Stimulated activated CD4-positive, alpha-beta T cell treated with anti-CD3 and anti-CD28 coated beads, Interleukin-15, amount 100 ng/mL, for 48 hours (primary cell): ENCODE results near the gene RASSF5.
"Not testable (repeated sequence)": the region's sequence is repeated elsewhere in the genome, so short reads cannot be mapped to it uniquely, and the experiment has no call there.

Experiments used
- DNase-seq, 2 donors: peaks; one replicate each; pipeline ENCODE4 v3.0.0-alpha.2; 2020; ENCODE audit warnings: low read depth in 2 of 2

Gene RASSF5

DNA sequence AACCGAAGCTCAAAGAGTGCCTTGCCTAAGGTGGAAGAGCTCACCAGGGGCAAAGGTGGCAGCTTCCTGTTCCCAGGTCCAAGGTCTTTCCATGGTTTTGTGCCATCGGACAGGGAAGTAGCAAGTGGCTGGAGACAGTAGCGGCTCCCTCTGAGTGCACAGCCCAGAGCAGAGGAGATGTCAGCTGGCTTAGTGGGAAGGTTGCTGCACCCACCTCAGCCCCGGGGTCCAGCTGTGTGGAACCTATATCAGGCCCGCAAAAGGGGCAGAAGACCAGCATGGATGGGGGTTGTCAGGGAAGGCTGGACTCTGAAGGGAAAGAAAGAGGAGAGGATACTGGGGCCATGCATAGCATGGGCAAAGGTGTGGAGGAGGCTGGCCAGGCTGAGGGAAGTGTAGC is 30.2 kb upstream of the RASSF5 start:
- no peak for DNase-seq

DNA sequence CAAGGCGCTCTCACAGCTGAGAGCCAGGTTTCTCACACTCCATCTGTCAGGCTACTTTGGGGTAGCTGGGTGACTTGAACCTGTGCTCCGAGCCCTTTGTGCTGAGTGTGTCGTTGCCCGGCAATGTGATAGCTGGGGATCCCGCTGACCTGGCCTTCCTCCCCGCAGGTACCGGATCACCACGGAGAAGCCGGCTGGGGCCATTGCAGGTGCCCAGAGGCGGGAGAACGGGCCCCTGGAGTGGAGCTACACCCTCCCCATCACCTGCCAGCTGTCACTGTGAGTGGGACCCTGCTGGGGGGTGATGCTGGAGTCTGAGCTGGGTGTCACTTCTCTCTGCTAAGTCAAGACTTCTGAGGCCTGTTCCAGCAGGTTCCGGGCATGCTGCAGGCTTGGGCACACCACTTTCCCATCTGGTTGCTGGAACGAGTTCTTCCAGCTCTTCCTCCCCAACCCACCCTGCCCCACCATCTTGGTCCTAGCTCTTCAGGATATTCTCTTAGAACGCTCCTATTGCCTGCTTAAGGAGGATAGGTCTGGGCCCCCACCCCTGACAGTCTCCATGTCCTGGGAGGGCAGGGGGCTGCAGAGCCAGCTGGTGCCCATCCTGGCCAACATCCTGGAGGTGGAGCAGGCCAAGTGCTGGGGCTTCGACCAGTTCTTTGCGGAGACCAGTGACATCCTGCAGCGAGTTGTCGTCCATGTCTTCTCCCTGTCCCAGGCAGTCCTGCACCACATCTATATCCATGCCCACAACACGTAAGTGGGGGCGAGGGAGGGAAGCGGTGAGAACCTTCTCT is 29.6 kb upstream of the RASSF5 start:
- no peak for DNase-seq

DNA sequence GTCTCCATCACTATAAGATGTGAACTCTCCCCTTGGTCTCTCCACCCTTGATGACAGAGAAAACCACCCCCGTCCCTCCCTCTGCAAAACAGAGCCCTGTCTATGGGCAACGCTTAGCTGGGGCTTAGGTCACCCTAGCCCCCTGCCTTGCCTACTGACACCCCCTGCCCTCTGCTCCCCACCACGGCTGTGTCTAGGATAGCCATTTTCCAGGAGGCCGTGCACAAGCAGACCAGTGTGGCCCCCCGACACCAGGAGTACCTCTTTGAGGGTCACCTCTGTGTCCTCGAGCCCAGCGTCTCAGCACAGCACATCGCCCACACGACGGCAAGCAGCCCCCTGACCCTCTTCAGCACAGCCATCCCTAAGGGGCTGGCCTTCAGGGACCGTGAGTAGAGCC is 28.6 kb upstream of the RASSF5 start:
- DNase-seq = no peak

DNA sequence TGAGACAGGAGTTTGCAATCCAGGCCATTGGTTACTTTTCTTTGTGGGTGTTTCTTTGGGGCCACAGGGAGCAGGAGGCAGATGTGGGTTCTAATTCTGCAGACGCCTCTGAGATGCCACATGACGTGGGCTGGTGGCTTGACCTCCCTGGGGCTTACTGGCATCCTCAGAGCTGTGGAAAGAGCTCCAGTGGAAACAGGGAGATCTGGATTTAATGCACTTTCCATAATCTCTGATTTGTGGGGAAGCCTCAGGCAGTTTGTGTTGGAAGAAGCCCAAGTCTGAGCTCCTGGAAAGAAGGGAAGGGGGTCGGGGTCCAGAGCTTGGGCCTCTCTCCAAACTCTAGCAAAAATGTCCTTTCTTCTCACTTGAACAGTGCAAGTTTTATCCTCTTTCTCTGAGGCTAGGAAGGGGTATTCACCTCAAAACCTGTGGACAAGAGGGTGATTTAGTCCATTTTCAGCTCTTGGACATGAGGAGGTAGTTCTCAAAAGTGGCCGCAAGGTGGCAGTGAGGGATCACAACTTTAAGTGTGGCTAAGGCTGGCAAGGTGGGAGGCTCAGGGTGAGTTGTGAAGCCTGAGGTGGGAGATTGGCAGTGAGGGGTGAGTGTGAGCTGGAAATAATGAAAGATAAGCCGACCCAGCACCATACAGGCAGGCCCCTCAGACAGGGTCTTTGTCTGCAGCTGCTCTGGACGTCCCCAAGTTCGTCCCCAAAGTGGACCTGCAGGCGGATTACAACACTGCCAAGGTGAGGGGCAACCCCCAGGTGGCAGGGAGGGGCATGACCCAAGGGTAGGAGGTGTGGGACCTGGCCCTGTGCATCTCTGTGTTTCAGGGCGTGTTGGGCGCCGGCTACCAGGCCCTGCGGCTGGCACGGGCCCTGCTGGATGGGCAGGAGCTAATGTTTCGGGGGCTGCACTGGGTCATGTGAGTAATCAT is 27.9 kb upstream of the RASSF5 start:
- peak; percentile 47 to 56 for DNase-seq

DNA sequence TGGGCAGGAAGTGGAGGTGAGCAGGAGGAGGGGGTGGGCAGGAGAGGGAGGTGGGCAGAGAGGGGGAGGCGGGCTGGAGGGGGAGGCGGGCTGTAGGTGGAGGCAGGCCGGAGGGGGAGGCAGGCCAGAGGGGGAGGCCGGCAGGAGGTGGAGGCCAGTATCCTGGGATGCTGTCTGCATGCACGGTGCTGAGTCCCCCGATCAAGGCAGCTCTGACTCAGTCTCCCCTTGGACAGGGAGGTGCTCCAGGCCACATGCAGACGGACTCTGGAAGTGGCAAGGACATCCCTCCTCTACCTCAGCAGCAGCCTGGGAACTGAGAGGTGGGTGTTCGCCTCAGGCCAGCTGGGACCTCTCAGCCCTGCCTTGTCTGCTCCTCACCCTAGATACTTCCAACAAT is 27.1 kb upstream of the RASSF5 start:
- no peak for DNase-seq

DNA sequence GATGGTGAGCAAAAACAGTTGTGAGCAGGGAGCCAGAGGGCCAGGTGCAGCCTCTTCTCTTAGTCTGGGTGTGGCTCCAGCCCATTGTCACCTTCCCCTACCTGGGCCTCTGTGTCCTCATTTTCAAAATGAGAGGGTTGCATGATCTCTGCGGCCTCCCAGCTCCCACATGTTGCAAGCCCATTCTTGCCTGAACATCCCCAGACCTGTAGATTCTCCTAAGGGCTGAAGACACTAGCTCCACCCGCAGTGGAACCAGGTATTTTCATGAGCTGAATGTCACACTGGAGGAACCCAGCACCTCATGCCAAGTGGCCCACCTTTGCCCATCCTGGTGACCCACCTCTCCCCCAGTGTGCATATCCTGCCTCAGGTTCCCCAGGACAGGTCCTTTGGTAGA is 24.7 kb upstream of the RASSF5 start:
- no peak for DNase-seq

DNA sequence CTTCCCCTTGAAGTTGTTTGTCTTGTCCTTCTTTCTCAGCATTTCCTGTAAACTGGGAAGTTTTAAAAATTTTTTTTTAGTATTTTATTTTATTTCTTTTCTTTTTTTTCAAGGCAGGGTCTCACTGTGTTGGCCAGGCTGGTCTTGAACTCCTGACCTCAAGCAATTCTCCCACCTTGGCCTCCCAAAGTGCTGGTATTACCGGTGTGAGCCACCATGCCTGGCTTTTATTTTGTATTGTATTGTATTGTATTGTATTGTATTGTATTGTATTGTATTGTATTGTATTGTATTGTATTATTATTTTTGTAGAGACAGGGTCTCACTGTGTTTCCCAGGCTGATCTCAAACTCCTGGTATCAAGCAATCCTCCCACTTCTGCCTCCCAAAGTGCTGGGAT is 23.5 kb upstream of the RASSF5 start:
- not testable (repeated sequence) for DNase-seq

DNA sequence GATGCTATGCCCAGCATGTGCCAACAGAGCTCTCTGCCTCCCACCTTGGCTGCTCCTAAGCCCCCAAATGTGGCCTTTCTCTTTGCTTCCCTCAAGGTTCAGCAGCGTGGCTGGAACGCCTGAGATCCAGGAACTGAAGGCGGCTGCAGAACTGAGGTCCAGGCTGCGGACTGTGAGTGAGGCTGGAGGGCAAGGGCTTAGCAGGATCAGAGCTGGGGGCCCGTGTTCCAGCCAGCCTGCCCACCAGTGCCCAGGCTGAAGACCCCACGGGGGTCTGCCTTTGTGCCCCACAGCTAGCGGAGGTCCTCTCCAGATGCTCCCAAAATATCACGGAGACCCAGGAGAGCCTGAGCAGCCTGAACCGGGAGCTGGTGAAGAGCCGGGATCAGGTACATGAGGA is 22.4 kb upstream of the RASSF5 start:
- DNase-seq = no peak

DNA sequence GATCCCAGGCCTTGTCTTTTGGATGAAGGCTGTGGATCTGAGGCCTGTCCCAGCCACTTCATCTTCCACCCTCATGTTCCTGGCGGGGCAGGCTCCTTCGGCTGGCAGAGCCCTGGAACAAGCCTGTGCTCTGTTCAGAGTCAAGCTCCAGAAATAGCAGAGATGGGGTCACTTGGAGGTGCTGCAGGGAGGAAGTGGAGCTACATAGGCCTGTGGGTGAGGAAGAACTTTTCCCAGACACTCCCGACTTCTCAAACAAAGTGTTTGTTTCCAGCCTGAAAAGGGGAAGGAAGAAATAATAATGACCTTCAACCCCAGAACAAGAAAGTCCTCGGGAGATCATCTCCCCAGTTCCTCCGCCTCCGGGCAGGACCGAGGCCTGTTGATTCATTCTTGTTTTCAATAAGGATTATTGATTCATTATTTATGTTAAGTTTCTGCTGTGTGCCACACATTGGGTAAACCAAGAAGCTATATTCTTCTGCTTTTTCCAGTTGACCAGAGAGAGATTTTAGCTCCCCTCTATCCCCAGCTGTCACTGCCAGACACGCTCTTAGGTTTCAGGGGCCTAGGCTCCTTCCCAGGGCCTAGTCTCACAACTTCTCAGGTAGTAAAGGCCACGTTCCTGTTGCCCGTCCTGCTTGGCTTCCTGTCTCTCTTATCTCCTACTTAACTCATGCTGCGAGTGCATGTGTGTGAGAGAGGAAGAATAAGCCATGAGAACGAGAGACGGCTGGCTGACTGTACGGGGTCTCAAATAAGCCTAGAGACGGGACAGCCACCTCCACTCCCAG is 20.1 kb upstream of the RASSF5 start:
- no peak for DNase-seq

DNA sequence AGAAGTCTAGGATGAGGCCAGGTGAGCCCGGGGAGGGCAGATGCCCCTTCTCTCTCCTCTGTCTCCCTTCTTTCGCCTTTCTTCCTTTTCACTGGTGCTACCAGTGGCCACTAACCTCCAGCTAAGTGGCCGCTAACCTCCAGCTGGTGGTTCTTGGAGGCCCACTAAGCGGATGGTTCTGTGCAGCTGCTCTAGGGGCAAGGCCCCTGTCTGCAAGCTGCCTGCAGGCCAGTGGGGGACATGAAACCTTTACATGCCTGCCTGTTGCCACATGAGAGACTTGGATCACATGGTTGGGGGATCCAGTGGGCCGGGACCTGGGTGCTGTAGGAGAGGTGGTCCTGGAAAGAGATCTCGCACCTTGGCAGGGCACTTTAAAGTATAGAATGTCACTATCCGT is 19.4 kb upstream of the RASSF5 start:
- DNase-seq = no peak

DNA sequence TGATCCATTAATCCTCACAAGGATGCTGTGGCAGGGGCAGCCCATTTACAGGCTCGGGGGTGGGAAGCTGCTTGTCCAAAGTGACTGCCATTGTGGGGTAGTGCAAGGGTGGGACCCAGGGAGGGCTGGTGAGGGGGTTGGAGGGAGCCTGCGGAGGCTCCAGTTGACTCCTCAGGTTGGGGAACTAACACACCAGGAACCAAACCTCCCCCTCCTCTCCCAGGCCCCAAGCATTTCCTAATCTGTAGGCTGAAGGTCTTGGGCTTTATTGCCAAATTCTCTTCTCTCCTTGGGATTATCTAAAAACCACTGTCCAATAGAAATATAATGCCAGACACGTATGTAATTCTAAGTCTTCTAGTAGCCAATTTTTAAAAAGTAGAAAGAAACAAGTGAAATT is 18.9 kb upstream of the RASSF5 start:
- DNase-seq = no peak

DNA sequence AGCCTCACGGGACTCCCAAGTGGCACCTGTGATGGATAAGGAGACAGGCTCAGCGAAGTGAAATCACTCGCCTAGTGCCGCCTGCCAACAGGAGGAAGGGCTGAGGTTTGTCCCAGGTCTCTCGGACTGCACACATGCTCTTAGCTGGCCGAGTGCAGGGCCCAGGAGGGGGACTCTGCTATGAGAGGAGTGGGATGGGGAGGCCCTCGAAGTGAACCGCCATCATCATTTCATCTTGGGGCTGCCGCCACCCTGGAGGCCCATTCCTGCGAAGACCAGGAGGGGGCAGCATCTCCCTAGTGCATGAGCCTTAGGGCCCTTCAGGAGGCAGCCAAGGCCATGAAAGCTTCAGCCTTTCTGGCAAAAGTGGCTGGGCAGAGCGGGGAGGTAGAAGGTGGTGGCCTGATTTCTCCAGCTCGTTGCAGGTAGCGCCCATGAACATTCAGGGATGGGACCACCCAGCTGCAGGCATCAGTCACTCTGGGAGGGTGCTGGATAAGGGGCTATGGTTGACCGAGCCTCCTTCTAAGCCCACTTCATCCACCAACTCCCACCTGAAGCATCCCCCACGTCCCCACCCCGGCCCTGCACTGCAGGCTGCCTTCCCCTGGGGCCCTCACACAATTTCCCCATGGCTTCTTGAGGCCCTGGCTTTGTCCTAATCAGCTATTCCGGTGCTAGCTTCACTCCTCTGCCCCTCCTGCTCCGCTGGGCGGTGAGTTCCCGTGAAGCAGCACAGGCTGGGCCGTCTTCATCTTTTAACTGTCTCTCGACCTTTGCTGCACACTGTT is 17.2 kb upstream of the RASSF5 start:
- peak; percentile 54 to 72 for DNase-seq

DNA sequence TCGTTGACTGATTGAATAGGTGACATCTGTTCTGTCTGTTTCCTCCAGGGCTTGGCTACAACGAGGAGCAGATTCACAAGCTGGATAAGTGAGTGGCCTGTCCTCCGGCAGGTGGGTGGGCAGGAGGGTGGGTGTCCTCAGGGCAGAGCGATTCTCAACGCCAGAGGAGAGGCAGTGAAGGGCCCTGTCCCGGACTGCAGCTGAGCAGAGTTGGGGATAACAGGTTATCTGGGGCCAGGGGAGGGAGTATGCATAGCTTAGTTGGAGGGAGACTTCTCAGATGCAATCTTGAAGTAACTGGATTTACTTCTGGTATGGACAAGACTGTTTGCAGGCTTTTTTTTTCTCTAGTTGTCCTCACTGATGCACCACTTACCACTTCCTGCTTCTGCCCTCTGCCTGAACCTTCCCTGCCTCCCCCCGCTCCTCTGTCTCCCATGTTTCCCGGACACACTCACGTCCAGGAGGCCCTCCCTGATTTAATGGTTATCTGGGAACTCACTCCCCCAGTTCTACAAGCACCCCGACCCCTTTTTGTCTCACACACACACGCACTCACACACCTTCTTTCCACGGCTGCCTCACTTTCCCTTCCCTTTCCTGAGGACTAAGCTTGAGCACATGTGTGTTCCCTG is 16.4 kb upstream of the RASSF5 start:
- DNase-seq = no peak

DNA sequence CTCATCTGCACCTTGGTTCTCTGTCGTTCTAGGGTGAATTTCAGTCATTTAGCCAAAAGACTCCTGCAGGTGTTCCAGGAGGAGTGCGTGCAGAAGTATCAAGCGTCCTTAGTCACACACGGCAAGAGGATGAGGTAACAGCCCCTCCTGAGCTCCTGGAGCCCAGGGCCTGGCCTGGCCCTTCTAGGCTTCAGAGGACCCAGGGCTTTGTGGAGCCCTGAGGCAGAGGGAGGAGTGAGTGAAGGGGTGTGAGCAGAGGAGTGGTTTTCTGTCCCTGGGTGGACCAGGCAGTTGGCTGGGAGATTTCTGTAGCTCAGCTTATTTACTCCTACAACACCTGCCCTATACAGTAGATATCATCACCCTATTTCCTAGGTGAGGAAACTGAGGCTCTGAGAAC is 15.7 kb upstream of the RASSF5 start:
- DNase-seq = no peak

DNA sequence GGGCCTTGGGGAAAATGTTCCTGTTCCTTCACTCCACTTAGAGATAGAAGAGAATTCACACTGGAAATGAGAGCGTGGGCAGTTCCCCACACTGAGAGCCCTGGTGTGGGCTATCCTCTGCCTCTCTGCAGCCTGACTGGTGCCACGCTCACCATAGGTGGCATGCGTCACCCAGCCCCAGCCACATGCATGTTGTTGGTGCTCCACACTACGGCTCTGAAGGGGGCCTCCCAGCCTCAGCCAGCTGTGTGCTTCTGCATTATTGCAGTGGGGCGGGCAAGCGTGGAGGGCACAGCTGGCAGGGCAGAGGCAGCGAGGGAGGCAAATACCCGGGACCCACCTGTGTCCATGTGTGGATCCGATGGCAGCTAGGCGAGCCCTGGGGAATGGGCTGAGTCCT is 14.7 kb upstream of the RASSF5 start:
- DNase-seq = no peak

DNA sequence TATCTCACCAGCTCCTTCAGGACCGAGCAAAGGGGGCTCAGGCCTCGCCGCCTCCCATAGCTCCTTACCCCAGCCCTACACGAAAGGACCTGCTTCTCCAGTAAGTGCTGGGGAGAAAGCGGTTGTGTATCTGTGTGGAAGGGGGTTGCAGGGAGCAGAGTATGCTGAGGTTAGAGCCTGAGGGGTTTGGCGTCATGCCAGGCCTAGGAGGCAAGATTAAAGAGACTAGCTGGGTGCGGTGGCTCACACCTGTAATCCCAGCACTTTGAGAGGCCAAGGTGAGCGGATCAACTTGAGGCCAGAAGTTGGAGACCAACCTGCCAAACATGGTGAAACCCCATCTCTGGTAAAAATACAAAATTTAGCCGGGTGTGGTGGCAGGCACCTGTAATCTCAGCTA is 14.1 kb upstream of the RASSF5 start:
- DNase-seq = no peak

DNA sequence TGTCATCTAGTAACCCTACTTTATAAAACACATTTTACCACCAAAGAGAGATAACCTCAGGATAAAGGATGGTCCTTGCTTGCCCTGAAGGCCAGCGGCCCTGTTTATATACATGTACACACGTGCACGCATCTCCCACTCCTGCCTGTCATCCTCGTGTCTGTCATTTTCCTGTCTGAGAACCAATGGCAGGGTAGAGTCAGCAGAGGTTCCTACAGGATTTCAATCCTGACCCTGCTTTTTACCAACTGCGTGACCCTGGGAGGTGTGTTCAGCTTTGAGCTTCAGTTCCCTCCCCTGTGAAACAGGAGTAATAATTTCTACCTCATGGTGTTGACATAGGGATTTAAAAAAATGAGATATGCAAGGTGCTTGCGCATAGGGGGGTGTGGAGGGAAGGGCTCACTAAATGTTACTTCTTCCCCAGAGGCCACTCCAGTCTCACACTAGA is 12.3 kb upstream of the RASSF5 start:
- DNase-seq = no peak

DNA sequence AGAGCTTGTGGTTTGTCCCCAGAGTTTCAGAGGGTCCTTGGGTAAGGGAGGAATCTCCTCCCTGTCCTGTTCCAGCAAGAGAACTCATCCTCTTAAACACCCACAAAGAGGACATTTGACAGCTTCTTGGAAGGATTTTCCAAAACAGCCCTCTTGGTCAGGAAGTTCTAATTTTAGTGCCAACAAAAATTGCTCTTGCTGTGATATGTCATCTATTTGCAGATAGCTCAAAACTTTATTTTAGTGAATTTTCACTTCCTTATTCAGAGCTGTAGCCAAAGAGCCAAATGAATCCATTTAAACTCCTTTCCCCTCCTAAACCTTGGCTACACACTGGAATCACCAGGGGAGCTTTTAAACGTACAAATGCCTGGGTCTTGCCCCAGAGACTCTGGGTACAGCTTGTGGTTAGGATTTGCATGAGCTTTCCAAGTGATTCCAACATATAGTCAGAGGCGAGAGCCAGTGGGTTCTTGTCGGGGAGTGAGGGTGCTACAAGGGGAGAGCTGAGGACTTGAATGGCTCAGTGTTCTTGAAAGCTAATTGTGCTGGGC is 11.8 kb upstream of the RASSF5 start:
- DNase-seq = no peak

DNA sequence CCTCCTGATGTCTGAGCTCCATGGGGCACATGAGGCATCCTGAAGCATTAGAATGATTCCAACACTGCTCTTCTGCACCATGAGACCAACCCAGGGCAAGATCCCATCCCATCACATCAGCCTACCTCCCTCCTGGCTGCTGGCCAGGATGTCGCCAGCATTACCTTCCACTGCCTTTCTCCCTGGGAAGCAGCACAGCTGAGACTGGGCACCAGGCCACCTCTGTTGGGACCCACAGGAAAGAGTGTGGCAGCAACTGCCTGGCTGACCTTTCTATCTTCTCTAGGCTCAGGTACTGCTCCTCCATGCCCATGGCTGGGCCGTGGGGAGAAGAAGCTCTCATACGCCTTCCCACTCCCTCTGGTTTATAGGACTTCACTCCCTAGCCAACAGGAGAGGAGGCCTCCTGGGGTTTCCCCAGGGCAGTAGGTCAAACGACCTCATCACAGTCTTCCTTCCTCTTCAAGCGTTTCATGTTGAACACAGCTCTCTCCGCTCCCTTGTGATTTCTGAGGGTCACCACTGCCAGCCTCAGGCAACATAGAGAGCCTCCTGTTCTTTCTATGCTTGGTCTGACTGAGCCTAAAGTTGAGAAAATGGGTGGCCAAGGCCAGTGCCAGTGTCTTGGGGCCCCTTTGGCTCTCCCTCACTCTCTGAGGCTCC is 11.1 kb upstream of the RASSF5 start:
- no peak for DNase-seq

DNA sequence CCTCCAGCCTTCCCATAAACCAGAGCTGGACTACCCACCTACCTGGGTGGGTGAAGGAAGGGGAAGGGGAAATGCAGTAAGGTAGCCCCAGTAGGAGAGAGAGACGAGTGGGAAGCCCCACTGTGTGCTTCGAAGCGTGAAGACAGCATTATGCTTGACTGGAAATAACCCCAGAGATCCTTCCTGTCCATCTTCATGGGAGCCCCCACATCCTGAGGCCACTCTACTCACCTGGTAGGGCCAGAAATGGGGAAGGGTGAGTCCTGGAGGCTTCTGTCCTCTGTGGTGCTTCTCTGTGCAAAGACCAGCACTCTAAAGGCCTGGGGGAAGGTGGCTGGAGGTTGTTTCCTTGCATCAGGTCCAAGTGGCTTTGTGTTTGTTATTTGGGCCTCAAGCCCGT is 10.0 kb upstream of the RASSF5 start:
- DNase-seq = no peak
